CD4-positive, alpha-beta memory T cell (primary cell): ENCODE measurements around the gene SPRYD3. TPM values are rescaled to one million over a fixed set of nuclear protein-coding genes. Genes with fewer than 3 reads are reported as not detected.

ENCODE experiments used
- CTCF ChIA-PET: fragments of 350-600 bp; sonication (Branson Sonifier 250); formaldehyde crosslinking; loops from one replicate; lab custom pipeline; 2021; ENCODE audit warnings: inconsistent platforms; ENCODE audit not compliant: partially characterized antibody; lab: Charles Lee
- POLR2A ChIA-PET: fragments of 350-600 bp; sonication (Branson Sonifier 250); formaldehyde crosslinking; loops from one replicate; lab custom pipeline; 2021; ENCODE audit not compliant: partially characterized antibody; lab: Charles Lee
- DNase-seq, 5 donors: peaks; one replicate each; pipeline versions ENCODE4 v3.0.0 to v3.0.0-alpha.2; 2020 to 2022; ENCODE audit warnings: mixed read lengths in 1 of 5
- H3K27ac ChIP-seq: one replicate; pipeline ENCODE4 v1.7.0; 2013; ENCODE audit warnings: low read depth, low read length
- H3K27me3 ChIP-seq: 2 replicates; pipeline ENCODE4 v1.7.0; 2013; ENCODE audit warnings: mild to moderate bottlenecking, low read length, moderate library complexity; ENCODE audit not compliant: insufficient read depth
- H3K36me3 ChIP-seq: 2 replicates; pipeline ENCODE4 v1.7.0; 2013; ENCODE audit warnings: mild to moderate bottlenecking, low read length, moderate library complexity; ENCODE audit not compliant: insufficient read depth
- H3K4me1 ChIP-seq: 2 replicates; pipeline ENCODE4 v1.7.0; 2013; ENCODE audit warnings: mild to moderate bottlenecking, low read length, moderate library complexity; ENCODE audit not compliant: insufficient read depth
- H3K4me3 ChIP-seq, 2 donors: one replicate each; pipeline ENCODE4 v1.7.0; 2013; ENCODE audit warnings: low read length in 2 of 2, mild to moderate bottlenecking in 1 of 2
- H3K9me3 ChIP-seq, 2 donors: one replicate each; pipeline ENCODE4 v1.7.0; 2013; ENCODE audit warnings: low read length in 2 of 2, control low read depth in 1 of 2; ENCODE audit not compliant: control insufficient read depth in 1 of 2
- H3K27ac Mint-ChIP-seq, 7 donors: one replicate each; pipeline ENCODE4 v1.8.0; 2020 to 2021; ENCODE audit warnings: mixed read lengths in 7 of 7, mild to moderate bottlenecking in 6 of 7, inconsistent platforms in 3 of 7, moderate library complexity in 3 of 7
- H3K27me3 Mint-ChIP-seq, 2 donors: one replicate each; pipeline ENCODE4 v1.8.0; 2020 to 2021; ENCODE audit warnings: mixed read lengths in 2 of 2
- H3K36me3 Mint-ChIP-seq, 2 donors: one replicate each; pipeline ENCODE4 v1.8.0; 2020 to 2021; ENCODE audit warnings: mixed read lengths in 2 of 2, inconsistent platforms in 1 of 2, mild to moderate bottlenecking in 1 of 2
- H3K4me1 Mint-ChIP-seq, 4 donors: one replicate each; pipeline ENCODE4 v1.8.0; 2020 to 2021; ENCODE audit warnings: mixed read lengths in 4 of 4, mild to moderate bottlenecking in 1 of 4
- H3K4me3 Mint-ChIP-seq, 8 donors: one replicate each; pipeline ENCODE4 v1.8.0; 2020 to 2021; ENCODE audit warnings: mixed read lengths in 8 of 8, mild to moderate bottlenecking in 7 of 8, moderate library complexity in 6 of 8, inconsistent platforms in 3 of 8
- H3K9me3 Mint-ChIP-seq, 8 donors: one replicate each; pipeline ENCODE4 v1.8.0; 2020 to 2021; ENCODE audit warnings: mixed read lengths in 8 of 8, mild to moderate bottlenecking in 5 of 8, inconsistent platforms in 3 of 8, moderate library complexity in 1 of 8
- intact Hi-C: fragments of 100-400 bp; cut with micrococcal nuclease; formaldehyde crosslinking; loops from one replicate; pipeline ENCODE4 v1.15.1; 2023
- polyA plus RNA-seq, 2 donors: library from polyadenylated mRNA; unstranded; fragments of 300-500 nt; fragmentation: Illumina TruSeq; gene quantifications; one replicate each; pipeline ENCODE4 v1.2.3, GENCODE V29; 2021
- total RNA-seq, 2 experiments: library from RNA; stranded (reverse); gene quantifications; one replicate each; pipeline ENCODE4 v1.2.3, GENCODE V29; 2021

SPRYD3 gene
- total and polyA plus RNA-seq, 4 experiments from 2014 or later, result 54.2 to 71.7 (median 56.8) TPM

DNA sequence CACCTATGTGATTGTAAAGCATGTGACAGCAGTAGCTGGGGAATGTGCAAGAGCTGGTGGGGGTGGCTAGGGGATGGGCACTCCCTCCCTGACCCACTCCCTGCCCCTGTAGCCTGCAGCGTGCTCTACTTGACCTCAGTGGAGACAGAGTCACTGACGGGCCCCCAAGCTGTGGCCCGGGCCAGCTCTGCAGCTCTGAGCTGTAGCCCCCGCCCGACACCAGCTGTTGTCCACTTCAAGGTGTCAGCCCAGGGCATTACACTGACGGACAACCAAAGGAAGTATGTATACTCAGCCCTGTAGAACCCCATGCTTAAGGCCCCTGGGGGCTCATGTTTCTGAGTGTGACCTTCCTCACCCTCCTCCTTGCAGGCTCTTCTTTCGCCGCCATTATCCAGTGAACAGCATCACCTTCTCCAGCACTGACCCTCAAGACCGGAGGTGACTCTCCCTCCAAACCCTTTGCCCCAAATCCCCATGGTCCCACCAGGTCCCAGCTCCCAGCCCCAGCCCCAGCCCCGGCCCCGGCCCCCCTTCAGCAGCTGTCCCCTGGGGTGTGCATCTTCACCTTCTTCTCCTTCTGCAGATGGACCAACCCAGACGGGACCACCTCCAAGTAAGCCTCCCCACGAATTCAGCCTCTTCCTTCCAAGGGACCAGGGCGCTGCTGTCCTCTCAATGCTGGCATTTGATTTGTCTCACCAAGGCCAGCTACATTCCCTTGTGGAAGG is 16.0 kb downstream of the SPRYD3 start:
- Histone ChIP-seq H3K4me3 (no peak overlapping the region), H3K27ac (no peak overlapping the region), H3K4me1 (peaks cover 7% of the 10 kb centered on the region), H3K36me3 (peaks cover 10% of the 10 kb centered on the region), H3K27me3 (no peaks in the 10 kb centered on the region), H3K9me3 (no peaks in the 10 kb centered on the region)
- intact Hi-C loops, result no loop called here
- H3K27me3 Mint-ChIP-seq, result no peaks in the 10 kb centered on the region
- H3K4me3 Mint-ChIP-seq, result no peak overlapping the region
- H3K27ac Mint-ChIP-seq, result peak overlapping the region in 2 of 7 donors; percentile 17 to 54
- peaks cover 12 to 38% of the 10 kb centered on the region in 2 donors for H3K36me3 Mint-ChIP-seq
- H3K9me3 Mint-ChIP-seq, result no peaks in the 10 kb centered on the region
- peaks cover 4 to 8% (median 7%) of the 10 kb centered on the region in 4 donors for H3K4me1 Mint-ChIP-seq
- DNase-seq, result no peak
- ChIA-PET CTCF (interaction anchor here (0.7 to 27.0 kb wide), 4 partner anchors 8 to 97 kb away, joined by 3 to 511 read pairs (median 45); partner anchors contain the start of genes IGFBP6 and SOAT2), POLR2A (interaction anchor here (1.4 to 3.0 kb wide), 3 partner anchors 10 to 36 kb away, joined by 5 to 10 read pairs (median 10); partner anchors contain the start of gene SPRYD3)

DNA sequence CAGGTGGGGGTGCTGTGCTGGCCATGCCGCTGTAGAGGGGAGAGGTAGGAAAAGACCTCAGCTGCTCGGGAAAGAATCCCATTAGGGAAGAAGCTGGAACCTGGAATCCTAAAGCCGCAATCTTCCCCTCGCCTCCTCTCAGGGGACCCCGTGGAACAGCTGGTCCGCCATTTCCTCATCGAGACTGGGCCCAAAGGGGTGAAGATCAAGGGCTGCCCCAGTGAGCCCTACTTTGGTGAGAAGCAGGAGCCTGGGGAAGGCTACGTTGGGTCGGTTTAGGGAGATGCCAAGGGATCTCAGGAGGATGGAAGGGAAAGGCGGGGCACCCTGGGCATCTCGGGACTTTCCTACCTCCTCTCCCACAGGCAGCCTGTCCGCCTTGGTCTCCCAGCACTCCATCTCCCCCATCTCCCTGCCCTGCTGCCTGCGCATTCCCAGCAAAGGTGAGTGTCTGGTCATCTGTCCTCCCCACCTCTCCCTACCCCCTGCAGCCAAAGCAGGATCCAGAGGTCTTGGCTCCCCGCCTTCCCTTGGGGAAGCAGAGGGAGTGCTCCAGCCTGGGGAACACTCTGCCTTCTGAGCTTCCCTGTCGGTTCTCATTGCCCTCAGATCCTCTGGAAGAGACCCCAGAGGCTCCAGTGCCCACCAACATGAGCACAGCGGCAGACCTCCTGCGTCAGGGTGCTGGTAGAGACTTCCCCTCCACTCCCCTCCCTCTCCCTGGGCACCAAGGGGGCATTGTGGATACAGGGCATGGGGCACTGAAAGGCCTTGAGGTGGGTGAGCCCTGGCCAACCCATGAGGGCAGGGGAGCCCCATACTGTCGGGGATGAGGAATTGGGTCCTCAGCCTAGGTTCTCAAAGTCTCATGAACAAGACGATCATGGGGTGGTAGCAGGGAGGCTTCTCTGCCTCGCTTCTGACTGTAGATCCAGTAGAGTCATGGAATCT is 16.9 kb downstream of the SPRYD3 start:
- POLR2A ChIA-PET, result interaction anchor here (0.5 to 3.0 kb wide), 7 partner anchors 11 to 56 kb away, joined by 3 to 10 read pairs (median 5); partner anchors contain the start of genes EIF4B, IGFBP6 and SPRYD3
- Mint-ChIP-seq H3K27ac (peak overlapping the region in 1 of 7 donors; percentile 54), H3K4me3 (no peak overlapping the region)

DNA sequence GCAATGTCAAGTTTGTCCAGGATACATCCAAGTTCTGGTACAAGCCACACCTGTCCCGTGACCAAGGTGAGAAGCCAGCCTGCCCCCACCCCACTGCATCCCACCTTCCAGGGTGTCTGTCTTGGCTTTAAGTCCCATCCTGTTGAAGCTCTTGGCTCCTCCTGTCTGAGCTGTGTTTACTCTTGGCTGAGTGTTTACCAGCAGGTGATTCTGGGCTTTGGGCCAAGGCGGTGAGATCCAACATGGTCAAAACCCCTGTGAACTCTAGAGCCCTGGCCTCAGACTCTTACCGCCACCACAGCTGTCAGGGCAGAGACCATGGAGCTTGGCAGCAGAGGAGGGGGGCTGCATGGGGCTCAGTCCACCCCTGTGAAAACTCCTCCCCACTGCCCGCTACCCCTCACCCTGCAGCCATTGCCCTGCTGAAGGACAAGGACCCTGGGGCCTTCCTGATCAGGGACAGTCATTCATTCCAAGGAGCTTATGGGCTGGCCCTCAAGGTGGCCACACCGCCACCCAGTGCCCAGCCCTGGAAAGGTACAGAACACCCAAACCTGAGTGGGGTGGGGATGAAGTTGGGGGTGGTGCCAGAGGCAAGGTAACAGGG is 17.7 kb downstream of the SPRYD3 start:
- Histone ChIP-seq H3K4me3 (no peak overlapping the region), H3K9me3 (no peaks in the 10 kb centered on the region), H3K4me1 (peaks cover 7% of the 10 kb centered on the region), H3K27me3 (no peaks in the 10 kb centered on the region), H3K36me3 (peaks cover 10% of the 10 kb centered on the region), H3K27ac (no peak overlapping the region)
- POLR2A ChIA-PET, result interaction anchor here (0.5 to 2.0 kb wide), 8 partner anchors 12 to 268 kb away, joined by 3 to 10 read pairs (median 4); partner anchors contain the start of genes EIF4B, IGFBP6 and SPRYD3
- no peaks in the 10 kb centered on the region for H3K9me3 Mint-ChIP-seq
- H3K27me3 Mint-ChIP-seq, result no peaks in the 10 kb centered on the region
- H3K27ac Mint-ChIP-seq, result peak overlapping the region in 2 of 7 donors; percentile 29 to 60
- peaks cover 12 to 26% of the 10 kb centered on the region in 2 donors for H3K36me3 Mint-ChIP-seq
- DNase-seq, result peak in 1 of 5 donors; percentile 38
- H3K4me3 Mint-ChIP-seq, result no peak overlapping the region
- intact Hi-C loops, result no loop called here
- CTCF ChIA-PET, result interaction anchor here (1.2 to 27.0 kb wide), 2 partner anchors 25 to 35 kb away, joined by 3 to 511 read pairs; partner anchors contain the start of genes IGFBP6 and SOAT2
- H3K4me1 Mint-ChIP-seq, result peaks cover 3 to 10% (median 7%) of the 10 kb centered on the region in 4 donors

More for the DNA sequence above, 16.9 kb downstream of the SPRYD3 start:
- Mint-ChIP-seq H3K36me3 (peaks cover 12 to 32% of the 10 kb centered on the region in 2 donors), H3K4me1 (peaks cover 4 to 8% (median 7%) of the 10 kb centered on the region in 4 donors), H3K27me3 (no peaks in the 10 kb centered on the region), H3K9me3 (no peaks in the 10 kb centered on the region)
- DNase-seq, result peak in 1 of 5 donors; percentile 34
- H3K4me1 ChIP-seq, result peaks cover 7% of the 10 kb centered on the region
- H3K4me3 ChIP-seq, result no peak overlapping the region
- no peaks in the 10 kb centered on the region for H3K27me3 ChIP-seq
- CTCF ChIA-PET, result interaction anchor here (27.0 kb wide), 1 partner anchor 35 kb away, joined by 511 read pairs; the partner anchor contains the start of genes IGFBP6 and SOAT2
- H3K9me3 ChIP-seq, result no peaks in the 10 kb centered on the region
- intact Hi-C loops, result no loop called here
- no peak overlapping the region for H3K27ac ChIP-seq
- peaks cover 10% of the 10 kb centered on the region for H3K36me3 ChIP-seq

DNA sequence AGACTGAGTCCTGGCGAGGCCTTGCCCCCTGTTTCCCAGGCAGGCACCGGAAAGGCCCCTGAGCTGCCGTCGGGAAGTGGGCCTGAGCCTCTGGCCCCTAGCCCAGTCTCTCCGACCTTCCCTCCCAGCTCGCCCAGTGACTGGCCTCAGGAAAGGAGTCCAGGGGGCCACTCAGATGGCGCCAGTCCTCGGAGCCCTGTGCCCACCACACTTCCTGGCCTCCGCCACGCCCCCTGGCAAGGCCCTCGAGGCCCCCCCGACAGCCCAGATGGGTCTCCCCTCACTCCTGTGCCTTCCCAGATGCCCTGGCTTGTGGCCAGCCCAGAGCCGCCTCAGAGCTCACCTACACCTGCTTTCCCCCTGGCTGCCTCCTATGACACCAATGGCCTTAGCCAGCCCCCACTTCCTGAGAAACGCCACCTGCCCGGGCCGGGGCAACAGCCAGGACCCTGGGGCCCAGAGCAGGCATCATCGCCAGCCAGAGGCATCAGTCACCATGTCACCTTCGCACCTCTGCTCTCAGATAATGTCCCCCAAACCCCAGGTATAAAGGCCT is 18.4 kb downstream of the SPRYD3 start:
- peaks cover 0 to 10% (median 2%) of the 10 kb centered on the region in 4 donors for H3K4me1 Mint-ChIP-seq
- H3K4me1 ChIP-seq, result no peaks in the 10 kb centered on the region
- H3K36me3 ChIP-seq, result peaks cover 10% of the 10 kb centered on the region
- no peak for DNase-seq
- H3K27me3 ChIP-seq, result no peaks in the 10 kb centered on the region
- intact Hi-C loops, result no loop called here
- no peaks in the 10 kb centered on the region for H3K27me3 Mint-ChIP-seq
- no peak overlapping the region for H3K27ac ChIP-seq
- ChIA-PET CTCF (interaction anchor here (1.2 to 27.0 kb wide), 2 partner anchors 26 to 36 kb away, joined by 3 to 511 read pairs; partner anchors contain the start of genes IGFBP6 and SOAT2), POLR2A (interaction anchor here (0.6 to 2.0 kb wide), 7 partner anchors 13 to 207 kb away, joined by 3 to 10 read pairs (median 5); partner anchors contain the start of genes ESPL1, IGFBP6 and SPRYD3)
- H3K36me3 Mint-ChIP-seq, result peaks cover 9 to 20% of the 10 kb centered on the region in 2 donors
- H3K9me3 ChIP-seq, result no peaks in the 10 kb centered on the region
- H3K27ac Mint-ChIP-seq, result no peak overlapping the region
- H3K4me3 ChIP-seq, result no peak overlapping the region
- H3K9me3 Mint-ChIP-seq, result no peaks in the 10 kb centered on the region
- H3K4me3 Mint-ChIP-seq, result no peak overlapping the region

DNA sequence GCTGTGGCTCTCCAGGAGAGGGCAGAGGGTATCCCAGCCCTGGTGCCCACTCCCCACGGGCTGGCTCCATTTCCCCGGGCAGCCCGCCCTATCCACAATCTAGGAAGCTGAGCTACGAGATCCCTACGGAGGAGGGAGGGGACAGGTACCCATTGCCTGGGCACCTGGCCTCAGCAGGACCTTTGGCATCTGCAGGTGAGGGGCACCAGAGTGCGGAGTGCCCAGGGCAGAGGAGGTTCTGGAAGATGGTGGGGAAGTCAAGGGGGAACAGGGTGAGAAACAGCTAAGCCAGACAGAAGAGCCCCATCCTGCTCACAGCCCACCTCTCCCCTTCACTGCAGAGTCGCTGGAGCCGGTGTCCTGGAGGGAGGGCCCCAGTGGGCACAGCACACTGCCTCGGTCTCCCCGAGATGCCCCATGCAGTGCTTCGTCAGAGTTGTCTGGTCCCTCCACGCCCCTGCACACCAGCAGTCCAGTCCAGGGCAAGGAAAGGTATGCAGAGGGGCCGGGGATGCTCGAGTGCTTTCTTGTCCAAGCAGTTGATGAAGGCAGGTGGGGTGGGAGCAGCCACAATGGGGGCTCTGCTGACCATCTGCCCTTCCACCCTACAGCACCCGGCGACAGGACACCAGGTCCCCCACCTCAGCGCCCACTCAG is 19.0 kb downstream of the SPRYD3 start:
- peak overlapping the region in 1 of 7 donors; percentile 43 for H3K27ac Mint-ChIP-seq
- no peak for DNase-seq
- H3K4me3 Mint-ChIP-seq, result no peak overlapping the region
- Histone ChIP-seq H3K4me1 (no peaks in the 10 kb centered on the region), H3K27ac (no peak overlapping the region), H3K36me3 (peaks cover 3% of the 10 kb centered on the region), H3K9me3 (no peaks in the 10 kb centered on the region), H3K4me3 (no peak overlapping the region), H3K27me3 (no peaks in the 10 kb centered on the region)
- H3K36me3 Mint-ChIP-seq, result peaks cover 7 to 15% of the 10 kb centered on the region in 2 donors
- H3K4me1 Mint-ChIP-seq, result peaks cover 0 to 9% (median 1%) of the 10 kb centered on the region in 4 donors
- intact Hi-C loops, result no loop called here
- ChIA-PET CTCF (interaction anchor here (1.2 kb wide), 1 partner anchor 26 kb away, joined by 3 read pairs; no protein-coding TSS in a partner anchor), POLR2A (interaction anchor here (0.6 to 1.7 kb wide), 7 partner anchors 13 to 208 kb away, joined by 3 to 6 read pairs (median 4); partner anchors contain the start of genes ESPL1, IGFBP6 and SPRYD3)
- H3K9me3 Mint-ChIP-seq, result no peaks in the 10 kb centered on the region
- no peaks in the 10 kb centered on the region for H3K27me3 Mint-ChIP-seq
